Sigmoid colon (tissue), 4 donors: ENCODE results near the gene TBCA.

Experiments
- EP300 ChIP-seq, 4 donors: sonication (generic); formaldehyde crosslinking; IDR thresholded peaks; one replicate each; pipeline ENCODE4 v1.6.1; 2017; ENCODE audit warnings: antibody characterized with exemption in 4 of 4
- POLR2A ChIP-seq, 2 donors: fragments of 450-650 bp; IDR thresholded peaks; one replicate each; pipeline ENCODE4 v1.6.1; 2016; ENCODE audit warnings: antibody characterized with exemption in 2 of 2, mild to moderate bottlenecking in 2 of 2, moderate library complexity in 2 of 2
- POLR2AphosphoS5 ChIP-seq, 4 donors: sonication (generic); formaldehyde crosslinking; IDR thresholded peaks; one replicate each; pipeline ENCODE4 v1.6.1; 2017; ENCODE audit warnings: antibody characterized with exemption in 4 of 4
- TF ChIP-seq, protein P1 (sequence below), 4 experiments: fragments of 450-650 bp in 3 of 4; fragments of 200-600 bp in 1 of 4; IDR thresholded peaks; one replicate each; pipeline ENCODE4 v1.5.1; 2016 to 2019; ENCODE audit warnings: antibody characterized with exemption in 4 of 4, mild to moderate bottlenecking in 3 of 4, moderate library complexity in 2 of 4

DNA sequence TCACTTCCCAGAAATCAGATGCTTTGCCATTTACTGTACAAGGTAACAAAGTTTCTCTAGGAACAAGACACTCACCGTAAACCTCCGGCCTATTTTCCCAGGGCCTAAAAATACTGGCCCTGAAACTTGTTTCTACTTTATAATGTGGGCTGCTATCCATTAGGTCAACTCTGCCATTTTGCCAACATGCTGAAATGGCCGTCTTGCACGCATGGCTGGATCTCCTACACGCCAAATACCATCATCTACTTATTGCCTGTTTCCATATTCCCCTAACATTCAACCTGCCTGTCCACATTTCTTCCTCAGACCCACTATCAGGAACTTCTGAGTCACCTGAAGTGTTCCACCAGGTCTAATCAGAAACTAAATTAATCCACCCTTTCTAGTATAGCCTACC lies 4.7 kb downstream of the TBCA start:
- TF ChIP-seq, protein P1, sequence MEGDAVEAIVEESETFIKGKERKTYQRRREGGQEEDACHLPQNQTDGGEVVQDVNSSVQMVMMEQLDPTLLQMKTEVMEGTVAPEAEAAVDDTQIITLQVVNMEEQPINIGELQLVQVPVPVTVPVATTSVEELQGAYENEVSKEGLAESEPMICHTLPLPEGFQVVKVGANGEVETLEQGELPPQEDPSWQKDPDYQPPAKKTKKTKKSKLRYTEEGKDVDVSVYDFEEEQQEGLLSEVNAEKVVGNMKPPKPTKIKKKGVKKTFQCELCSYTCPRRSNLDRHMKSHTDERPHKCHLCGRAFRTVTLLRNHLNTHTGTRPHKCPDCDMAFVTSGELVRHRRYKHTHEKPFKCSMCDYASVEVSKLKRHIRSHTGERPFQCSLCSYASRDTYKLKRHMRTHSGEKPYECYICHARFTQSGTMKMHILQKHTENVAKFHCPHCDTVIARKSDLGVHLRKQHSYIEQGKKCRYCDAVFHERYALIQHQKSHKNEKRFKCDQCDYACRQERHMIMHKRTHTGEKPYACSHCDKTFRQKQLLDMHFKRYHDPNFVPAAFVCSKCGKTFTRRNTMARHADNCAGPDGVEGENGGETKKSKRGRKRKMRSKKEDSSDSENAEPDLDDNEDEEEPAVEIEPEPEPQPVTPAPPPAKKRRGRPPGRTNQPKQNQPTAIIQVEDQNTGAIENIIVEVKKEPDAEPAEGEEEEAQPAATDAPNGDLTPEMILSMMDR (IDR thresholded peaks at IDR 0.05): no peak
- TF ChIP-seq POLR2A (IDR thresholded peaks at IDR 0.05) (no peak), EP300 (IDR thresholded peaks at IDR 0.05) (no peak), POLR2AphosphoS5 (IDR thresholded peaks at IDR 0.05) (no peak)
